NCI-H1092 treated with DMSO at 0.1 percent for 48 hours (cell line): ENCODE measurements around the gene GDF10.

Experiments
- DNase-seq: peaks from one replicate; lab custom pipeline; 2025; lab: John Stamatoyannopoulos, UW

GDF10 gene

GRCh38 chr10:47315421-47315820, 15.4 kb downstream of the GDF10 start:
- no peak for DNase-seq

GRCh38 chr10:47316131-47316530, 16.1 kb downstream of the GDF10 start:
- DNase-seq = no peak

GRCh38 chr10:47317251-47317650, 17.3 kb downstream of the GDF10 start:
- no peak for DNase-seq

GRCh38 chr10:47318706-47319105, 18.7 kb downstream of the GDF10 start:
- no peak for DNase-seq

- DNase-seq = no peak
These were observed 19.8 kb downstream of the GDF10 start for GRCh38 chr10:47319784-47320183.

GRCh38 chr10:47320812-47321211, 20.8 kb downstream of the GDF10 start:
- no peak for DNase-seq

- DNase-seq = no peak
These were observed 21.7 kb downstream of the GDF10 start for GRCh38 chr10:47321521-47322195.

- no peak for DNase-seq
These were observed 22.5 kb downstream of the GDF10 start, which contains the start of gene GDF2 for GRCh38 chr10:47322300-47323061. Gene GDF2, plus strand, starts transcription at chr10:47322454. Its CDS starts 215 bp downstream, at chr10:47322669.

- DNase-seq = no peak
These were observed 23.1 kb downstream of the GDF10 start for GRCh38 chr10:47323087-47323486.

GRCh38 chr10:47323636-47324296, 23.8 kb downstream of the GDF10 start:
- no peak for DNase-seq

GRCh38 chr10:47325303-47326291, 25.6 kb downstream of the GDF10 start:
- DNase-seq = no peak

GRCh38 chr10:47326306-47326926, 26.4 kb downstream of the GDF10 start:
- no peak for DNase-seq

GRCh38 chr10:47326927-47327330, 26.9 kb downstream of the GDF10 start:
- no peak for DNase-seq

- no peak for DNase-seq
These were observed 29.9 kb downstream of the GDF10 start for GRCh38 chr10:47329855-47330254.

GRCh38 chr10:47330366-47330765, 30.4 kb downstream of the GDF10 start:
- DNase-seq = no peak

- DNase-seq = no peak
These were observed 30.8 kb downstream of the GDF10 start for GRCh38 chr10:47330804-47331203.

- no peak for DNase-seq
These were observed 31.5 kb downstream of the GDF10 start for GRCh38 chr10:47331491-47331890.

- DNase-seq = no peak
These were observed 32.0 kb downstream of the GDF10 start for GRCh38 chr10:47331954-47332353.

GRCh38 chr10:47332371-47332770, 32.4 kb downstream of the GDF10 start:
- DNase-seq = no peak

GRCh38 chr10:47332946-47333345, 32.9 kb downstream of the GDF10 start:
- no peak for DNase-seq

- no peak for DNase-seq
These were observed 33.5 kb downstream of the GDF10 start for GRCh38 chr10:47333532-47333931.
